LNCaP clone FGC (cell line): ENCODE measurements around the gene PCBP3.

Experiments
- DNase-seq: peaks from one replicate; pipeline ENCODE4 v3.0.0-alpha.2; 2011; ENCODE audit warnings: low read depth
- H3K4me3 ChIP-seq: 2 replicates; pipeline ENCODE4 v1.5.1; 2011; ENCODE audit warnings: mild to moderate bottlenecking, low read depth, low read length, control low read depth
- TF ChIP-seq, protein P1 (sequence below): IDR thresholded peaks from 2 replicates; pipeline ENCODE4 v1.5.1; 2012; ENCODE audit warnings: mild to moderate bottlenecking; ENCODE audit not compliant: control insufficient read depth, insufficient read depth; ENCODE audit errors: extremely low read depth

Gene PCBP3

DNA sequence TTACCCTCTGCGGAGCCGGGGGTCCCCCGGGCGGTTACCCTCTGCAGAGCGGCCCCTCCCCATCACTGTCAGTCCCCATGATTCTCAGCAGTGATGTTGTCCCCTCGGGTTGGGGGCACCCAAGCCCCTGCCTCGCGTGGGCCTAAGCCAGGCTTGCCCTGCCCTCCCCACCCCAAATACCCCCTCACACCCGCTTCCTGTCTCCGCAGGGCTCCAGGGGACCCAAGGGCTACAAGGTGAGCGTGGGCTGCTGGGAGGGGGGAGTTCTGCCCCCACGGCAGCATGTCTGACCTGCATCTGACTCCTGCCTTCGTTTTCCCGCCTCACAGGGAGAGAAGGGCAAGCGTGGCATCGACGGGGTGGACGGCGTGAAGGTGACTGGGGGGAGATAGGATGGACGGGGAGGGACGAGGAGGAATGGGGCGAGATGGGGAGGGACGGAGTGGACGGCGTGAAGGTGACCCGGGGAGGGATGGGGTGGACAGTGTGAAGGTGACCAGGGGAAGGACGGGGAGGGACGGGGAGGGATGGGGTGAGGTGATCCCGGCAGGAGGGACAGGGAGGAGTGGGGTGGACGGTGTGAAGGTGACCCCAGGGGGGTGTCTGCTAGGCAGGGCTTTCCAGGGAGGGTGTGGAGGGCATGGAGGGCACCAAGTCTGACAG, 346.7 kb downstream of the PCBP3 start:
- no peak overlapping the region for H3K4me3 ChIP-seq
- TF ChIP-seq, protein P1, sequence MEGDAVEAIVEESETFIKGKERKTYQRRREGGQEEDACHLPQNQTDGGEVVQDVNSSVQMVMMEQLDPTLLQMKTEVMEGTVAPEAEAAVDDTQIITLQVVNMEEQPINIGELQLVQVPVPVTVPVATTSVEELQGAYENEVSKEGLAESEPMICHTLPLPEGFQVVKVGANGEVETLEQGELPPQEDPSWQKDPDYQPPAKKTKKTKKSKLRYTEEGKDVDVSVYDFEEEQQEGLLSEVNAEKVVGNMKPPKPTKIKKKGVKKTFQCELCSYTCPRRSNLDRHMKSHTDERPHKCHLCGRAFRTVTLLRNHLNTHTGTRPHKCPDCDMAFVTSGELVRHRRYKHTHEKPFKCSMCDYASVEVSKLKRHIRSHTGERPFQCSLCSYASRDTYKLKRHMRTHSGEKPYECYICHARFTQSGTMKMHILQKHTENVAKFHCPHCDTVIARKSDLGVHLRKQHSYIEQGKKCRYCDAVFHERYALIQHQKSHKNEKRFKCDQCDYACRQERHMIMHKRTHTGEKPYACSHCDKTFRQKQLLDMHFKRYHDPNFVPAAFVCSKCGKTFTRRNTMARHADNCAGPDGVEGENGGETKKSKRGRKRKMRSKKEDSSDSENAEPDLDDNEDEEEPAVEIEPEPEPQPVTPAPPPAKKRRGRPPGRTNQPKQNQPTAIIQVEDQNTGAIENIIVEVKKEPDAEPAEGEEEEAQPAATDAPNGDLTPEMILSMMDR: no peak
- DNase-seq: no peak

DNA sequence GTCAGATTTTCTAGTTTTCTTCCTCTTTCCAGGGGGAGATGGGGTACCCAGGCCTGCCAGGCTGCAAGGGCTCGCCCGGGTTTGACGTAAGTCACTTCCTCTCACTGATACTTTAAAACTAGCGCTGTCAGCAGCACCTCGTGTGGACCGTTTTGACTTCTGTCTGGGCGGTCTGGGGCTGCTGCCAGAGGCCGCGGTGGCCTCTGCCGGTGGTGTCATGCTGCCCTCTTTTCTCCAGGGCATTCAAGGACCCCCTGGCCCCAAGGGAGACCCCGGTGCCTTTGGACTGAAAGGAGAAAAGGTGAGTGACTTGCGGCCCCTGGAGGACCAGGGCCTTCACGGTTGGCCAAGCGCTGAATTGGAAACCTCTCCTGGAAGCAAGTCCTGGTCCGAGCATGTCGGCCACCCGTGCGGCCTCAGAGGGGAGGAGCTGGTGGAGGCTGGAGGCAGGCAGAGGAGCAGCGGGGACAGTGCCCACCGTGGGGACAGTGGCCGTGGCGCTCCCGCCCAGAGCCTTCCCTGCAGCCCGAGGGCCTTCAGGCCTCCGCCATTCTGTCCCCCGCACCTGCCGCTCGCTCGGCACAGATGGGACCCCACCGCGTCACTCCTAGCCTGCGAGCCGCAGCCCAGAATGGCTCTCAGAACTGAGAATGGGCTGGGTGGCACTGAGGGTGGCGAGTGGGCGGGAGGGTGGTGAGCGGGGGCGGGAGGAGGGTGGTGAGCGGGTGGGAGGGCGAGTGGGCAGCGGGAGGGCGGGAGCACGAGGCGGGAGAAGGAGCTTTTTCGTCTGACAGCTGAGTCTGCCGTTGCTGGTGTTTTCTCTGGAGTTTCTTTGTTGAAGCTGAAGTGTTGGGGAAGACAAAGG, 347.4 kb downstream of the PCBP3 start:
- H3K4me3 ChIP-seq: no peak overlapping the region
- DNase-seq: no peak
- TF ChIP-seq, protein P1: no peak

DNA sequence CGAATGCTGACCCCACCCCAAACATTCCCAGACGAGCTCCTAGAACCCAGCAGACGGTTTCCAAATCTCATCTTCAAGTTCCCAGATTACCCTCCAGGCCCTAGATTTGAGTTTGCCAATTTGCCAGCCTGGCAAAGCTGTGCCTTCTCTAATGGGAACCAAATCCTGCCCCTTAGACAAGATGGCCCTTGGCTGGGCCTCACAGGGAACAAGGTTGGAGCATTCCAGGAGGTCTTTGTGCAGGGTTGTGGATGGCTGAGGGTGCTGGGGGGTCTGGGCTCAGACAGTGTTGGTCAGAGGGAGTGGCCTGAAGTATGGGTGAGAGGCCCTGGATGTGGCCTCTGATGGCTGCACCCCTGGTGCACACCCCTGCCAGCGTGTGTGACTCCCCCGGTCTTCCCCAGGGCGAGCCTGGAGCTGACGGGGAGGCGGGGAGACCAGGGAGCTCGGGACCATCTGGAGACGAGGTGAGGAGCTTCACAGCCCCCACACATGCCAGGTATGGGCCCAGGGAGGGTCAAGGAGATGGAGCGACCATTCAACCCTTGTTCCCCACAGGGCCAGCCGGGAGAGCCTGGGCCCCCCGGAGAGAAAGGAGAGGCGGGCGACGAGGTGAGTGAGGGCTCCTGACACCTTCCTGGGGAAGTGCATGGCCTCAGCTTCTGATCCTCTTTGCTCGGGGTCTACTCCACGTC, 348.2 kb downstream of the PCBP3 start:
- H3K4me3 ChIP-seq: no peak overlapping the region
- DNase-seq: no peak
- TF ChIP-seq, protein P1: no peak
